K562 (cell line): Measurements from ENCODE around the gene SIM2. TPM values are rescaled to one million over a fixed set of nuclear protein-coding genes. Genes with fewer than 3 reads are reported as not detected.

ENCODE experiments used
- MXI1 ChIP-seq: IDR thresholded peaks from 2 replicates; pipeline ENCODE4 v1.6.1; 2011; ENCODE audit warnings: low read depth, mild to moderate bottlenecking, improper control_type of control experiment, low read length
- PPARD ChIP-seq: fragments of 250-450 bp; sonication (Bioruptor Pico); IDR thresholded peaks from 2 replicates; pipeline ENCODE4 v1.8.0; 2022; ENCODE audit warnings: inconsistent platforms, mild to moderate bottlenecking, moderate library complexity
- RERE ChIP-seq: sonication (generic); formaldehyde crosslinking; IDR thresholded peaks from 2 replicates; pipeline ENCODE4 v1.8.0; 2023; ENCODE audit warnings: missing genetic modification reagents, mild to moderate bottlenecking, borderline replicate concordance
- polyA plus RNA-seq, 8 experiments: library from polyadenylated mRNA; depleted of rRNA in 4 of 8; stranded (reverse) in 5 of 8; unstranded in 3 of 8; fragments of >200 nt; fragmentation: Nextera tagmentation in 2 of 8; fragmentation: Illumina TruSeq in 1 of 8; extraction: Ambion mirVana in 2 of 8; extraction: Trizol in 1 of 8; gene quantifications; 2 replicates each; pipeline versions ENCODE4 v1.2.1 to v1.2.3, GENCODE V29; 2011 to 2014; ENCODE audit warnings: inconsistent platforms in 1 of 8, missing spikeins in 1 of 8
- total RNA-seq, 7 experiments: library from RNA; depleted of rRNA in 6 of 7; stranded (reverse); fragments of >200 nt in 6 of 7; fragmentation: Illumina TruSeq in 2 of 7; extraction: Trizol in 2 of 7; gene quantifications; 2 replicates each; pipeline versions ENCODE4 v1.2.1 to v1.2.3, GENCODE V29; 2011 to 2021; ENCODE audit warnings: low replicate concordance in 1 of 7
- TF ChIP-seq, protein P1 (sequence below), 2 experiments: fragments of 450-650 bp; formaldehyde crosslinking in 1 of 2; IDR thresholded peaks; 2 replicates each; pipeline versions ENCODE4 v1.4.0 to v1.6.1; 2014 to 2020; ENCODE audit warnings: mild to moderate bottlenecking in 2 of 2, borderline replicate concordance in 1 of 2, low read depth in 1 of 2

Gene SIM2
- total and polyA plus RNA-seq, 9 of the 15 experiments (the other 6 are each of a cell fraction or from before 2014, with no cell fraction given), result 0.07 to 0.11 (median 0.08) TPM; not detected in 6

GRCh38 chr21:36791180-36791579, 92.3 kb downstream of the SIM2 start (continued):
- TF ChIP-seq RERE (no peak), MXI1 (no peak), PPARD (CRISPR knock-in tag) (no peak)
- TF ChIP-seq, protein P1, sequence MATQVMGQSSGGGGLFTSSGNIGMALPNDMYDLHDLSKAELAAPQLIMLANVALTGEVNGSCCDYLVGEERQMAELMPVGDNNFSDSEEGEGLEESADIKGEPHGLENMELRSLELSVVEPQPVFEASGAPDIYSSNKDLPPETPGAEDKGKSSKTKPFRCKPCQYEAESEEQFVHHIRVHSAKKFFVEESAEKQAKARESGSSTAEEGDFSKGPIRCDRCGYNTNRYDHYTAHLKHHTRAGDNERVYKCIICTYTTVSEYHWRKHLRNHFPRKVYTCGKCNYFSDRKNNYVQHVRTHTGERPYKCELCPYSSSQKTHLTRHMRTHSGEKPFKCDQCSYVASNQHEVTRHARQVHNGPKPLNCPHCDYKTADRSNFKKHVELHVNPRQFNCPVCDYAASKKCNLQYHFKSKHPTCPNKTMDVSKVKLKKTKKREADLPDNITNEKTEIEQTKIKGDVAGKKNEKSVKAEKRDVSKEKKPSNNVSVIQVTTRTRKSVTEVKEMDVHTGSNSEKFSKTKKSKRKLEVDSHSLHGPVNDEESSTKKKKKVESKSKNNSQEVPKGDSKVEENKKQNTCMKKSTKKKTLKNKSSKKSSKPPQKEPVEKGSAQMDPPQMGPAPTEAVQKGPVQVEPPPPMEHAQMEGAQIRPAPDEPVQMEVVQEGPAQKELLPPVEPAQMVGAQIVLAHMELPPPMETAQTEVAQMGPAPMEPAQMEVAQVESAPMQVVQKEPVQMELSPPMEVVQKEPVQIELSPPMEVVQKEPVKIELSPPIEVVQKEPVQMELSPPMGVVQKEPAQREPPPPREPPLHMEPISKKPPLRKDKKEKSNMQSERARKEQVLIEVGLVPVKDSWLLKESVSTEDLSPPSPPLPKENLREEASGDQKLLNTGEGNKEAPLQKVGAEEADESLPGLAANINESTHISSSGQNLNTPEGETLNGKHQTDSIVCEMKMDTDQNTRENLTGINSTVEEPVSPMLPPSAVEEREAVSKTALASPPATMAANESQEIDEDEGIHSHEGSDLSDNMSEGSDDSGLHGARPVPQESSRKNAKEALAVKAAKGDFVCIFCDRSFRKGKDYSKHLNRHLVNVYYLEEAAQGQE (IDR thresholded peaks at IDR 0.05; ENCODE audit: borderline replicate concordance), result no peak
- TF ChIP-seq, protein P1 (CRISPR knock-in tag; IDR thresholded peaks at IDR 0.05; ENCODE audit: low read depth), result no peak
